Astrocyte (in vitro differentiated cells and primary cell): ENCODE data around the gene MYO5B.

ENCODE experiments used
- EZH2 ChIP-seq: IDR thresholded peaks from 2 replicates; pipeline ENCODE4 v1.6.1; 2012; ENCODE audit warnings: mild to moderate bottlenecking, low read length, inconsistent platforms; ENCODE audit not compliant: insufficient read depth
- TF ChIP-seq, protein P1 (sequence below): IDR thresholded peaks from 2 replicates; pipeline ENCODE4 v1.5.1; 2011; ENCODE audit warnings: low read depth, mild to moderate bottlenecking, inconsistent platforms, low read length, moderate library complexity; ENCODE audit not compliant: insufficient read depth

DNA sequence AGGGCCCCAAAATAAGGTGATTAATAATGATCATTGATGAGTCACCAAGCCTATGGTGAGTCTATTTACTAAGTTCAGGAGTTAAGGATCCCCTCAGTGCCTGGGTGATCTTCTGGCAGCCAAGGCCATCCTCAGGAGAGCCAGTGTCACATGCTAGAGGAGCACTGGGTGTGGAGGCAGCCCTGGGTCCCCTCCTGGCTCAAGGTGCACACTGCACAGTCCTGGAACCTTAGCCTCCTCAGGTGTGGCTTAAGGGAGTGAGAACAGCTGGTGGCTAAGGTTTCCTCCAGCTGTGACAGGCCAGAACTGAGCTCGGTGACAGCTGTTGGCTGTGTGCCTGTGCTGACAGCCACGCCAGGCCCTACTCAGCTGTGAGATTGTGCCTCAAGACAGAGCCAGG is 329.5 kb downstream of the MYO5B start:
- TF ChIP-seq, protein P1, sequence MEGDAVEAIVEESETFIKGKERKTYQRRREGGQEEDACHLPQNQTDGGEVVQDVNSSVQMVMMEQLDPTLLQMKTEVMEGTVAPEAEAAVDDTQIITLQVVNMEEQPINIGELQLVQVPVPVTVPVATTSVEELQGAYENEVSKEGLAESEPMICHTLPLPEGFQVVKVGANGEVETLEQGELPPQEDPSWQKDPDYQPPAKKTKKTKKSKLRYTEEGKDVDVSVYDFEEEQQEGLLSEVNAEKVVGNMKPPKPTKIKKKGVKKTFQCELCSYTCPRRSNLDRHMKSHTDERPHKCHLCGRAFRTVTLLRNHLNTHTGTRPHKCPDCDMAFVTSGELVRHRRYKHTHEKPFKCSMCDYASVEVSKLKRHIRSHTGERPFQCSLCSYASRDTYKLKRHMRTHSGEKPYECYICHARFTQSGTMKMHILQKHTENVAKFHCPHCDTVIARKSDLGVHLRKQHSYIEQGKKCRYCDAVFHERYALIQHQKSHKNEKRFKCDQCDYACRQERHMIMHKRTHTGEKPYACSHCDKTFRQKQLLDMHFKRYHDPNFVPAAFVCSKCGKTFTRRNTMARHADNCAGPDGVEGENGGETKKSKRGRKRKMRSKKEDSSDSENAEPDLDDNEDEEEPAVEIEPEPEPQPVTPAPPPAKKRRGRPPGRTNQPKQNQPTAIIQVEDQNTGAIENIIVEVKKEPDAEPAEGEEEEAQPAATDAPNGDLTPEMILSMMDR = no peak
- TF ChIP-seq EZH2 = no peak
